ENCODE results near the gene SPATA21. TPM values are rescaled to one million over a fixed set of nuclear protein-coding genes. Genes with fewer than 3 reads are reported as not detected.
A peak's percentile ranks its signal among the peaks of the same experiment; 100 is the strongest.

SPATA21 gene
- total RNA-seq, 1 donor from 2014 or later, result not detected

DNA sequence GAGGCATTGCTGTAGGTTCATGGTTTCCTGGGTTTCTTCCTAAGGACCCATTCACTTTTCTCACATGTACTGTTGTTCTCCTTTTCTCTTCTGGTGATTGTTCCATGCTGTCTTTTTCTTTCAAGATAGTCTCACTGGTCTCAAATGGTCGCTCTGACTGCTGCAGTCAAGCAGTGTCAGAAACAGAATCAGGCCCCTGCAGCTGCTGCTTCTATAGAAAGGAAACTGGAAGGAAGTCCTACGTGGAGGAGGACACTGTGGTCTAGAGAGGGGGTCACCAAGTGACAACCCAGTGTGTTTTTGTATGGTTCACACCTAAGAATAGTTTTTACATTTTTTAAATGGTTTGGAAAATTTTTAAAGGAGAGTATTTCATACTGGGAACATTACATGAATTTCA is 5.7 kb upstream of the SPATA21 start:
- no peaks in the 10 kb centered on the region for H3K27me3 ChIP-seq (ENCODE audit: insufficient read depth, low read length)
- Mint-ChIP-seq H3K4me1 (ENCODE audit: low read depth, unreplicated experiment) (peaks cover 4% of the 10 kb centered on the region), H3K27ac (ENCODE audit: unreplicated experiment) (peak overlapping the region; percentile 78), H3K9me3 (ENCODE audit: unreplicated experiment) (no peaks in the 10 kb centered on the region), H3K27me3 (ENCODE audit: low read depth, unreplicated experiment) (no peaks in the 10 kb centered on the region), H3K36me3 (ENCODE audit: low read depth, unreplicated experiment) (peaks cover 10% of the 10 kb centered on the region), H3K4me3 (ENCODE audit: unreplicated experiment) (peak overlapping the region; percentile 77)
- DNase-seq (ENCODE audit: low read depth) (no peak), FAIRE-seq (no peak)
- no peak overlapping the region for H3K27ac ChIP-seq (ENCODE audit: low read depth, low read length)
- H3K79me2 ChIP-seq (ENCODE audit: insufficient read depth, low read length), result peaks cover 61% of the 10 kb centered on the region
- no peak overlapping the region for H3K4me3 ChIP-seq (ENCODE audit: insufficient read depth, low read depth, low read length)
- no peaks in the 10 kb centered on the region for H3K4me1 ChIP-seq (ENCODE audit: insufficient read depth, low read length)
- peaks cover 44% of the 10 kb centered on the region for H4K20me1 ChIP-seq (ENCODE audit: insufficient read depth, low read length)
- TF ChIP-seq, protein P1, sequence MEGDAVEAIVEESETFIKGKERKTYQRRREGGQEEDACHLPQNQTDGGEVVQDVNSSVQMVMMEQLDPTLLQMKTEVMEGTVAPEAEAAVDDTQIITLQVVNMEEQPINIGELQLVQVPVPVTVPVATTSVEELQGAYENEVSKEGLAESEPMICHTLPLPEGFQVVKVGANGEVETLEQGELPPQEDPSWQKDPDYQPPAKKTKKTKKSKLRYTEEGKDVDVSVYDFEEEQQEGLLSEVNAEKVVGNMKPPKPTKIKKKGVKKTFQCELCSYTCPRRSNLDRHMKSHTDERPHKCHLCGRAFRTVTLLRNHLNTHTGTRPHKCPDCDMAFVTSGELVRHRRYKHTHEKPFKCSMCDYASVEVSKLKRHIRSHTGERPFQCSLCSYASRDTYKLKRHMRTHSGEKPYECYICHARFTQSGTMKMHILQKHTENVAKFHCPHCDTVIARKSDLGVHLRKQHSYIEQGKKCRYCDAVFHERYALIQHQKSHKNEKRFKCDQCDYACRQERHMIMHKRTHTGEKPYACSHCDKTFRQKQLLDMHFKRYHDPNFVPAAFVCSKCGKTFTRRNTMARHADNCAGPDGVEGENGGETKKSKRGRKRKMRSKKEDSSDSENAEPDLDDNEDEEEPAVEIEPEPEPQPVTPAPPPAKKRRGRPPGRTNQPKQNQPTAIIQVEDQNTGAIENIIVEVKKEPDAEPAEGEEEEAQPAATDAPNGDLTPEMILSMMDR (IDR thresholded peaks at IDR 0.05; ENCODE audit: insufficient read depth, low read depth, low read length), result no peak
- H3K36me3 ChIP-seq (ENCODE audit: insufficient read depth, low read length), result peaks cover 24% of the 10 kb centered on the region
- no peak overlapping the region for H3K4me2 ChIP-seq (ENCODE audit: low read length)
- H3K9ac ChIP-seq (ENCODE audit: low read length), result no peak overlapping the region
- no peaks in the 10 kb centered on the region for H3K9me3 ChIP-seq (ENCODE audit: insufficient read depth, low read depth, low read length)
- no peak overlapping the region for H2AFZ ChIP-seq (ENCODE audit: low read depth, low read length)

DNA sequence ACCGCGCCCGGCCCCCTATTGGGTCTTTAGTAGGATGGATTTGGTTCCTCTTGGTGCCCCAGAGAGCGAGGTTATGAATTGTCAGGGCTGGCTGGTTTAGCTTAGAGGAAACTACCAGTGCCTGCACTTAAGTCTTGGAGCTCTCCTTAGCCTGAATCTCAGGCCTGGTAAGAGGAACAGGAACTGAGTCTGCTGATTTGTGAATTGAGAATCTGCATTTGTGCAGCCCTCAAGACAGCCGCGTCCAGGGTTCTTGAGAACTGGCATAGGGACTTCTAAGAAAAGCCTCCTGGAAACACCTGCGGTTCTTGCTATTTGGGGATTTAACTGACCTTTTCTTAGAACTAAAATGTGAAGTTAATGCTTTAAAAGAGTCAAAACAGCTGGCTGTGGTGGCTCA is 5.0 kb upstream of the SPATA21 start:
- DNase-seq (ENCODE audit: low read depth) (no peak), FAIRE-seq (no peak)
- Histone ChIP-seq H3K27me3 (ENCODE audit: insufficient read depth, low read length) (no peaks in the 10 kb centered on the region), H3K9ac (ENCODE audit: low read length) (no peak overlapping the region), H3K36me3 (ENCODE audit: insufficient read depth, low read length) (peaks cover 22% of the 10 kb centered on the region), H4K20me1 (ENCODE audit: insufficient read depth, low read length) (peaks cover 38% of the 10 kb centered on the region), H3K4me3 (ENCODE audit: insufficient read depth, low read depth, low read length) (no peak overlapping the region), H3K9me3 (ENCODE audit: insufficient read depth, low read depth, low read length) (no peaks in the 10 kb centered on the region), H3K27ac (ENCODE audit: low read depth, low read length) (no peak overlapping the region), H3K4me2 (ENCODE audit: low read length) (peak overlapping the region; percentile 88), H2AFZ (ENCODE audit: low read depth, low read length) (no peak overlapping the region), H3K4me1 (ENCODE audit: insufficient read depth, low read length) (no peaks in the 10 kb centered on the region), H3K79me2 (ENCODE audit: insufficient read depth, low read length) (peaks cover 56% of the 10 kb centered on the region)
- Mint-ChIP-seq H3K9me3 (ENCODE audit: unreplicated experiment) (no peaks in the 10 kb centered on the region), H3K27me3 (ENCODE audit: low read depth, unreplicated experiment) (no peaks in the 10 kb centered on the region), H3K4me1 (ENCODE audit: low read depth, unreplicated experiment) (peaks cover 4% of the 10 kb centered on the region), H3K27ac (ENCODE audit: unreplicated experiment) (no peak overlapping the region), H3K4me3 (ENCODE audit: unreplicated experiment) (peak overlapping the region; percentile 97), H3K36me3 (ENCODE audit: low read depth, unreplicated experiment) (peaks cover 10% of the 10 kb centered on the region)
- TF ChIP-seq, protein P1 (IDR thresholded peaks at IDR 0.05; ENCODE audit: insufficient read depth, low read depth, low read length), result no peak
- TF ChIP-seq EZH2 (IDR thresholded peaks at IDR 0.05; ENCODE audit: insufficient read depth, low read length), result no peak

DNA sequence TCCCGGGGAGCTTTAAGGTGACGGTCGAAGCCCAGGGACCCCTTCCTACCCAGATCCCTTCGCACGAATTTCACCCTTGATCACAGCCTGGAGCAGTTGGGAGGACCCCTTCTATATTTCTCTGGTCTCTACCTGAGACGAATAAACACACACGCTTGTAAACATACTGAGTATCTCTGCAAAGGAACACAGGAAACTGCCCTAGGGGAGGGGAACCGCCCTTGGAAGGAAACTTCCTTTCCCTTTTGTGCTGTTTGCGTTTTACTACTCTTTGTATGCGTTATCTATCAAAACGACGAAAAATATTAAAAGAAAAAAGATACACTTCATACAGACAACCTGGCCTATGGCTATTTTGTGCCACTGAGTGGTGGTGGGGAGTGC is 4.0 kb upstream of the SPATA21 start:
- Histone ChIP-seq H4K20me1 (ENCODE audit: insufficient read depth, low read length) (peaks cover 32% of the 10 kb centered on the region), H3K36me3 (ENCODE audit: insufficient read depth, low read length) (peaks cover 18% of the 10 kb centered on the region), H3K4me2 (ENCODE audit: low read length) (peak overlapping the region; percentile 88), H3K9me3 (ENCODE audit: insufficient read depth, low read depth, low read length) (no peaks in the 10 kb centered on the region), H3K79me2 (ENCODE audit: insufficient read depth, low read length) (peaks cover 50% of the 10 kb centered on the region), H2AFZ (ENCODE audit: low read depth, low read length) (peak overlapping the region; percentile 100), H3K27ac (ENCODE audit: low read depth, low read length) (peak overlapping the region; percentile 83), H3K9ac (ENCODE audit: low read length) (peak overlapping the region; percentile 96), H3K27me3 (ENCODE audit: insufficient read depth, low read length) (no peaks in the 10 kb centered on the region), H3K4me3 (ENCODE audit: insufficient read depth, low read depth, low read length) (peak overlapping the region; percentile 96), H3K4me1 (ENCODE audit: insufficient read depth, low read length) (no peaks in the 10 kb centered on the region)
- TF ChIP-seq, protein P1 (IDR thresholded peaks at IDR 0.05; ENCODE audit: insufficient read depth, low read depth, low read length), result no peak
- no peak for TF ChIP-seq EZH2 (IDR thresholded peaks at IDR 0.05; ENCODE audit: insufficient read depth, low read length)
- peaks cover 10% of the 10 kb centered on the region for H3K36me3 Mint-ChIP-seq (ENCODE audit: low read depth, unreplicated experiment)
- H3K4me1 Mint-ChIP-seq (ENCODE audit: low read depth, unreplicated experiment), result peaks cover 4% of the 10 kb centered on the region
- H3K4me3 Mint-ChIP-seq (ENCODE audit: unreplicated experiment), result peak overlapping the region; percentile 97
- peak overlapping the region; percentile 89 for H3K27ac Mint-ChIP-seq (ENCODE audit: unreplicated experiment)
- H3K9me3 Mint-ChIP-seq (ENCODE audit: unreplicated experiment), result no peaks in the 10 kb centered on the region
- FAIRE-seq (no peak), DNase-seq (ENCODE audit: low read depth) (peak; percentile 10)
- H3K27me3 Mint-ChIP-seq (ENCODE audit: low read depth, unreplicated experiment), result peaks cover 2% of the 10 kb centered on the region
